Tongue (tissue), 2 donors: ENCODE results near the gene ADGRB3. TPM values are rescaled to one million over a fixed set of nuclear protein-coding genes. Genes with fewer than 3 reads are reported as not detected.
"Not testable (repeated sequence)": the region's sequence is repeated elsewhere in the genome, so short reads cannot be mapped to it uniquely, and the experiment has no call there.

Source experiments
- DNase-seq: peaks from one replicate; pipeline ENCODE4 v3.0.0-alpha.2; 2015
- total RNA-seq: library from RNA; depleted of rRNA; stranded (reverse); fragments of >200 nt; gene quantifications from one replicate; pipeline ENCODE4 v1.2.3, GENCODE V29; 2014

ADGRB3 gene
- total RNA-seq, 1 donor from 2014 or later = 6.1 TPM

GRCh38 chr6:68826501-68826900 lies 191.4 kb downstream of the ADGRB3 start:
- DNase-seq = peak; percentile 5

GRCh38 chr6:68834551-68834950 lies 199.5 kb downstream of the ADGRB3 start:
- no peak for DNase-seq

- no peak for DNase-seq
These were observed 203.5 kb downstream of the ADGRB3 start for GRCh38 chr6:68838571-68838970.

GRCh38 chr6:68852791-68853190 lies 217.7 kb downstream of the ADGRB3 start:
- DNase-seq = no peak

GRCh38 chr6:68859233-68859632 lies 224.2 kb downstream of the ADGRB3 start:
- DNase-seq = no peak

- DNase-seq = no peak
These were observed 233.6 kb downstream of the ADGRB3 start for GRCh38 chr6:68868646-68869045.

- no peak for DNase-seq
These were observed 238.2 kb downstream of the ADGRB3 start for GRCh38 chr6:68873236-68873635.

- DNase-seq = no peak
These were observed 239.7 kb downstream of the ADGRB3 start for GRCh38 chr6:68874747-68875146.

- no peak for DNase-seq
These were observed 240.3 kb downstream of the ADGRB3 start for GRCh38 chr6:68875403-68875802.

GRCh38 chr6:68876792-68877493 lies 241.9 kb downstream of the ADGRB3 start:
- peak; percentile 43 for DNase-seq

GRCh38 chr6:68880050-68880813 lies 245.2 kb downstream of the ADGRB3 start:
- peak; percentile 5 for DNase-seq

GRCh38 chr6:68883325-68883724 lies 248.2 kb downstream of the ADGRB3 start:
- DNase-seq = not testable (repeated sequence)

- no peak for DNase-seq
These were observed 256.3 kb downstream of the ADGRB3 start for GRCh38 chr6:68891419-68891818.

- no peak for DNase-seq
These were observed 257.4 kb downstream of the ADGRB3 start for GRCh38 chr6:68892452-68892851.

- no peak for DNase-seq
These were observed 260.8 kb downstream of the ADGRB3 start for GRCh38 chr6:68895929-68896328.

GRCh38 chr6:68901044-68901443 lies 266.0 kb downstream of the ADGRB3 start:
- DNase-seq = no peak

- no peak for DNase-seq
These were observed 276.3 kb downstream of the ADGRB3 start for GRCh38 chr6:68911334-68911733.

- no peak for DNase-seq
These were observed 276.7 kb downstream of the ADGRB3 start for GRCh38 chr6:68911811-68912210.

GRCh38 chr6:68912805-68913204 lies 277.7 kb downstream of the ADGRB3 start:
- not testable (repeated sequence) for DNase-seq

GRCh38 chr6:68915586-68915985 lies 280.5 kb downstream of the ADGRB3 start:
- no peak for DNase-seq

- no peak for DNase-seq
These were observed 284.5 kb downstream of the ADGRB3 start for GRCh38 chr6:68919537-68919936.

- DNase-seq = no peak
These were observed 306.3 kb downstream of the ADGRB3 start for GRCh38 chr6:68941345-68941744.

- no peak for DNase-seq
These were observed 312.6 kb downstream of the ADGRB3 start for GRCh38 chr6:68947721-68948120.

GRCh38 chr6:68951270-68951669 lies 316.2 kb downstream of the ADGRB3 start:
- DNase-seq = no peak
